Mucosa of descending colon (tissue), 3 donors: Measurements from ENCODE around the gene CELA2A. TPM values are rescaled to one million over a fixed set of nuclear protein-coding genes. Genes with fewer than 3 reads are reported as not detected.
"Not testable (repeated sequence)": the region's sequence is repeated elsewhere in the genome, so short reads cannot be mapped to it uniquely, and the experiment has no call there.

Experiments
- ATAC-seq: fragments of 200-7000 bp; cut with Tn5 transposase; one replicate; pipeline ENCODE4 v1.9.1; 2020; ENCODE audit warnings: mild to moderate bottlenecking, moderate library complexity
- DNase-seq, 3 donors: peaks; one replicate each; pipeline ENCODE4 v3.0.0-alpha.2; 2020
- H3K36me3 ChIP-seq: fragments of 200-600 bp; one replicate; pipeline ENCODE4 v1.8.0; 2021; ENCODE audit warnings: low read depth, mild to moderate bottlenecking
- H3K4me1 ChIP-seq: fragments of 200-600 bp; one replicate; pipeline ENCODE4 v1.8.0; 2021; ENCODE audit warnings: low read depth, mild to moderate bottlenecking
- H3K4me3 ChIP-seq: fragments of 200-600 bp; one replicate; pipeline ENCODE4 v1.8.0; 2021; ENCODE audit warnings: mild to moderate bottlenecking
- H3K9me3 ChIP-seq: fragments of 200-600 bp; one replicate; pipeline ENCODE4 v1.8.0; 2021; ENCODE audit warnings: mild to moderate bottlenecking
- CTCF ChIP-seq: fragments of 200-600 bp; IDR thresholded peaks from one replicate; pipeline ENCODE4 v1.8.0; 2022; ENCODE audit warnings: antibody characterized with exemption, mild to moderate bottlenecking
- intact Hi-C, 2 donors: fragments of 100-400 bp; cut with DNase I in 1 of 2; cut with micrococcal nuclease in 1 of 2; formaldehyde crosslinking; loops; one replicate each; pipeline versions ENCODE4 v1.11.0 to v1.11.1; 2022; cut with DNase I, micrococcal nuclease
- total RNA-seq, 3 donors: library from RNA; stranded (reverse); fragmentation: NEBNext Ultra II Directional in 2 of 3; extraction: Animal tissue kit (Norgen Biotek cat#: 25700) in 2 of 3; gene quantifications; one replicate each; pipeline versions ENCODE4 v1.2.1 to v1.2.4, GENCODE V29; 2021 to 2023
- donor health status: DM: no; HTN: no; CAD: no; lungs with moderate emphysema.
- donor health status: DM: no; HTN: no; CAD: no.
- donor health status: DM: no; HTN: yes; CAD: no.

CELA2A gene
- total RNA-seq, 3 donors from 2014 or later, result not detected

- H3K36me3 ChIP-seq, result no peaks in the 10 kb centered on the region
- no peak overlapping the region for H3K4me3 ChIP-seq
- no peaks in the 10 kb centered on the region for H3K9me3 ChIP-seq
- no peaks in the 10 kb centered on the region for H3K4me1 ChIP-seq
- TF ChIP-seq CTCF, result no peak
- DNase-seq (no peak), ATAC-seq (no peak)
- intact Hi-C loops, result no loop called here
Observed at GRCh38 chr1:15509586-15509985, 53.1 kb downstream of the CELA2A start.

- TF ChIP-seq CTCF, result no peak
- intact Hi-C loops, result no loop called here
- Histone ChIP-seq H3K4me3 (no peak overlapping the region), H3K9me3 (no peaks in the 10 kb centered on the region), H3K36me3 (no peaks in the 10 kb centered on the region), H3K4me1 (no peaks in the 10 kb centered on the region)
- DNase-seq (no peak), ATAC-seq (peak; percentile 43)
Observed at GRCh38 chr1:15510611-15511405, 54.3 kb downstream of the CELA2A start.

GRCh38 chr1:15513192-15513591, 56.7 kb downstream of the CELA2A start:
- H3K36me3 ChIP-seq, result no peaks in the 10 kb centered on the region
- H3K4me1 ChIP-seq, result no peaks in the 10 kb centered on the region
- intact Hi-C loops, result no loop called here
- H3K4me3 ChIP-seq, result no peak overlapping the region
- TF ChIP-seq CTCF, result no peak
- H3K9me3 ChIP-seq, result no peaks in the 10 kb centered on the region
- DNase-seq (no peak), ATAC-seq (no peak)

GRCh38 chr1:15513919-15514318, 57.4 kb downstream of the CELA2A start:
- H3K4me1 ChIP-seq, result no peaks in the 10 kb centered on the region
- no peak for DNase-seq
- no peaks in the 10 kb centered on the region for H3K36me3 ChIP-seq
- H3K4me3 ChIP-seq, result no peak overlapping the region
- intact Hi-C loops, result no loop called here
- H3K9me3 ChIP-seq, result no peaks in the 10 kb centered on the region
- TF ChIP-seq CTCF, result no peak
- no peak for ATAC-seq

GRCh38 chr1:15514557-15514956, 58.0 kb downstream of the CELA2A start:
- ATAC-seq, H3K36me3 ChIP-seq, DNase-seq, H3K4me1 ChIP-seq, H3K4me3 ChIP-seq, H3K9me3 ChIP-seq, intact Hi-C loops: not testable (repeated sequence)

- no peak for DNase-seq
- Histone ChIP-seq H3K4me3 (no peak overlapping the region), H3K4me1 (no peaks in the 10 kb centered on the region), H3K9me3 (no peaks in the 10 kb centered on the region), H3K36me3 (no peaks in the 10 kb centered on the region)
- no peak for TF ChIP-seq CTCF
- intact Hi-C loops, result no loop called here
- no peak for ATAC-seq
Observed at GRCh38 chr1:15515022-15515663, 58.6 kb downstream of the CELA2A start.
